ENCODE results near the gene BICDL1.
"Not testable (repeated sequence)": the region's sequence is repeated elsewhere in the genome, so short reads cannot be mapped to it uniquely, and the experiment has no call there.

Gene BICDL1

DNA sequence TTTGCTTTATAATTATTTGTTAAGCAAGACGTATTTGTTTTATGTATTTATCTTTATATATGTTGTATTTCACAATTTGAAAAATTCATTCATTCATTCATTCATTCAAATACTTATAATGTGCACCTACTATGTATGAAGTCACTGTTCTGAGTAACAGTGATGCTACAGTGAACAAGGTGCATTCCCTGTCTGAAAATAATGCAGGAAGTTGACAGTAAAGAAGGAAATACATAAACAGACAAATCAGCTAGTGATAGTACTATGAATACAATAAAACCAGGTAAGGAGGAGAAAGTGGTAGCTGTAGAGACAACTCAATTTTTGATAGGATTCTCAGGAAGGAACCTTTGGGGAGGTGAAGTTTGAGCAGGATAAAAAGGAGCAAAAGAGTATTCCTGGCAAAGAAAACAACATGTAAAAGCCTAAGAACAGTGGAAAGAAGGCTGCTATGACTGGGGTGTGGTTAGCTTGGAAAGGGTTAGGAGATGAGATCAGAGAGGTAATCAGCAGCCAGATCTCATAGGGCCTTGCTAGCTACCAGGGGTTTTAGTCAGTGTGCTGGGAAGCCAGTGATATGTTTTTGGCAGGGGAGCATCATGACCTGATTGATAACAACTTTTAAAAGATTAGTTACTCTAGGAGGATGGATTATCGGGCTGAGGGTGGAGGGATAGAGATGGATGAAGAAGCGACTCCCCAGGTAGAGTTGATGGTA lies 17.4 kb downstream of the BICDL1 start:
- DNase-seq, result peak; percentile 24

DNA sequence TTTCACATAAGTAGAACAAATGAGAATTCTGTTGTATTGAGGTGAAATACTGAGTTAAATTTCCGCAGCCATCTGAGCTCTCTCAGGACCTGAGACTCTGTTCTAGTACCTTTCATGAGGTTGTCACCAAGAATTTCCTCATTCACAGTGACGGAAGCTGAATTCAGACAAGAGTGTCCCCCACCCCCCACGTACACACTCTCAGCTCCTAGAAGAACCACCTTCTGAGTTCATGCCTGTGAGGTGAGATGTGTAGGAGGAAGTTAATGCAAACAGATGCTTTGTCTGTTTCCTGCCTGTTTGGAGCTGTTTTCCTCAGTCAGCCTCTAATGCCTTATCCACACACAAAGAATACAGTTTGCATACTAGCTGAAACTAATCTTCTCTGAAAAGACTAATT lies 18.2 kb downstream of the BICDL1 start:
- DNase-seq, result peak; percentile 82

DNA sequence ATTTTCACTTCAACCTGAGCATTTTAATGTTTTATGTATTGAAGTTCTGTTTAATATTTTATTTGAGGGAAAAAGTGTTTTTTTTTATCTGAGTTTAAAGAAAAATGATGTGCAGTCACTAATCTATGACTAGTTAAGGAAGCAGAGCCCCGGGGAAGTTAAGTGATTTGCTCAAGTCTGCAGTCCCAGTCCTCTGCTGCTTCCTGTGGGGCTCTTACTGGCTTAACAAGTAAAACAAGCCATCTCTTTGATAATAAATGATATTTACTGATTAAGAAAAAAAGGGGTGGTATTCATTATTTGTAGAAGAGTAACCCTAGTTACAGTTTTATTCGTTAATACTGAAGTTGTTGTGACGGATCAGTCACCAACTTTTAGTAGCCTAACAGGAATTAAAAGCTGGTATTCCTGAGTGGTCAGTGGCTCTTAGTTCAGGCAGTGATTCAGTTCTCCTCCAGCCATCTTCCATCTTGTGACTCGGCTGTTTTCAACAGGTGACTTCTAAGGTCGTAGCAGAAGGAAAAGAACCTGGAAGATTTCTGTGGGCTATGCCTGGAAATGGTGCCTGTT lies 21.7 kb downstream of the BICDL1 start:
- peak; percentile 65 for DNase-seq

DNA sequence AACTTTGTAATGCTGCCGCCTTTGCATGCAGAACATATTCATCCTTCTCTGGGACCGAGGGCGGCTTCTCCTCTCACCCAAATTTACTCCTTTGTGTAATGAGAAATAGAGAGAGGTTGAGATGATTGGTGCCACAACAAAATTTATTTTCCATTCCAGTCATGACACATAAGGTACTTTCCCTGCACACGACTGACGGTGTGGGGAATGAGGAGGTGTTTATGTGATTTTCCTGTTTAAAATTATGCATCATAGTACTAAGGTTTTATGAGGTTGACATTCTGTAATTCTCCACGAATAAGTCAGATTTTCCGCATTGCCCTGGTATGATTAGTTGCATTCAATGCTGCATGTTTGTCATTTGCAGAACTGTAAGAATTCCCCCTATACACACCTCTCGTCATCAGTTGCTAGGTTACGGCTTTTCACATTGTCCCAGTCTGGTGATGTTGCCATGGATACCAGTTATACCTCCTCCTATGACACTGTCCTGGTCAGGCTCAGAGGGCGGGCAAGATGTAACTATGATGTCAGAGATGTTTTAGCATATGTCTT lies 23.1 kb downstream of the BICDL1 start:
- DNase-seq, result peak; percentile 68

DNA sequence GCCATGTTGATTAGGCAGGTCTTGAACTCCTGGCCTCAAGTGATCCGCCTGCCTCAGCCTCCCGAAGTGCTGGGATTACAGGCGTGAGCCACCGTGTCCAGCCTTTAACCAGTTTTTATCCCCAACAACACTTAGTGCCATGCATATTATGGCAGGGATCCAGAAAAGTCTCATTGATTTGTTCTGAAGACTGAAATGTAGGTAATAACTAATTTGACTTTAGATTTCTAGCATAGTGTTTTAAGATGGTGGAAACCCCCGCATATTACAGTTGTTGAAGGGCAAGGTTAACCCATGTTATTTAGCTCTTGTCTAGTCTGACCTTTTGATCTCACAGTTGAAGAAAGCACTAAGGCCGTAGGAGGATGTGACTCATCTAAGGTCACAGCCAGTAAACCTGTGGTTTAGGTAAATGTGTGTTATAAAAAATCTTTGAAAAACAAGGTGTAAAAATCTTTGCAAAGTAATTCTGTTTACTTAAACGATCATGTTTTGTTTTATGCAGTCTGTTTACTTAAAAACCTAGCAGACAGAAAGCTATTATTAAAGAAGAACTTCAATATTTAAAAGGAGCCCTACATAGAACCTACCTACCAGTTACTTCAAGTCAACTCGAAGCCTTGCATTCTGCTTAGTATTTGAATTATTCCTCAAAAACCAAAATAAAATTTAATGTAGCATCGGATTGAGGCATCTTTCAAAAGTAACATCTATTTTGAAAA lies 24.8 kb downstream of the BICDL1 start:
- peak; percentile 58 for DNase-seq

DNA sequence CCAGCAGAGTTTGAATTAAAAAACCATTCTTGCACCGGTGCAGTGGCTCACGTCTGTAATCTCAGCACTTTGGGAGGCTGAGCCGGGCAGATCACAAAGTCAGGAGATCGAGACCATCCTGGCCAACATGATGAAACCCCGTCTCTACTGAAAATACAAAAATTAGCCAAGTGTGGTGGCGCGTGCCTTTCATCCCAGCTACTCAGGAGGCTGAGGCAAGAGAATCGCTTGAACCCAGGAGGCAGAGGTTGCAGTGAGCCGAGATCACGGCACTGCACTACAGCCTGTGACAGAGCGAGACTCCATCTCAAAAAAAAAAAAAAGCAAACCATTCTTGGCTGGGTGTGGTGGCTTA lies 25.3 kb downstream of the BICDL1 start:
- not testable (repeated sequence) for DNase-seq

DNA sequence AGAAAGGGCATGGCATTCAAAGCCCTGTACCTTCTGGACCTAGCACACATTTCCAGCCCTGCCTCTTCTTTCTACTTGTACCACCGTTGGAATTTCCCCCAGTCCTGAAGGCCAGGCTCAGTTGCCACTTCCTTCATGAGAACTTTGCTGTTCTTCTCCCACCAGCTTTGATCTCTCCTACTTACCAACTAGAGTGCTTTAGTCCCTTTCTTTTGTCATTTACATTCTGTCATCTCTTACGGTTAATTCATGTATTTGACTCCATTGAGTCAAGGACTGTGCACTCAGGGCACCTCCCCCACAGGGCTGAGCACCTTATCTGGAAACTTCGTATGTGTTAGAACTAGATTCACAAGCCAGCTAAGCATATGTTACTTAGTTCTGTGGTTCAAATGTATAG lies 26.3 kb downstream of the BICDL1 start:
- peak; percentile 65 for DNase-seq

DNA sequence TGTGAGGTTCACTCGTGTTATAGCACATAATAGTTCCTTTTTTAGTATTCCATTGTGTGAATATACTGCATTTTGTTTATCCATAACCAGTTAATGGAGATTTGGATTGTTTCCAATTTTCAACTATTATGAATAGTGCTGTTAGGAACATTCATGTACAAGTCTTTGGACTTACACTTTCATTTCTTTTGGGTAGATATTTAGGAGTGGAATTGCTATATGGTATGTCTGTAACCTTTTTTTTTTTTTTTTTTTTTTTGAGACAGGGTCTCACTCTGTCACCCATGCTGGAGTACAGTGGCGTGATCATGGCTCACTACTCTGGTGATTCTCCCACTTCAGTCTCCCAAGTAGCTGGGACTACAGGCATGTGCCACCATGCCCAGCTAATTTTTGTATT lies 27.2 kb downstream of the BICDL1 start:
- not testable (repeated sequence) for DNase-seq

DNA sequence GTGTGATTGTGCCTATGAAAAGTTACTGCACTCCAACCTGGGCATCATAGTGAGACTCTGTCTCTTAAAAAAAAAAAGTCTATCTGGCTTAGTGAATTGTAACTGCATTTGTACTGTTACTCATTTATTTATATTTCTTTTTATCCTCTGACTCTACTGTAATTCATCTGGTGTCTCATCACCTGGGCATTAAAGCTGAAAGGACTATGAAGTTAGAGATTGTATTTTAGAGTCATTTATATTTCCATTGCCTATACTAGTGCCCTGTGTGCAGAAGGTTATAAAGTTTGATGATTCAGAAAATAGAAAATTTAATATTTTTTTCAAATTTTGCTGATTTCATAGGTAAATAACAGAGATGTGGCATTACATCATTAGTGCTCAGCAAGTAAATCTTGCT lies 30.2 kb downstream of the BICDL1 start:
- DNase-seq, result no peak

DNA sequence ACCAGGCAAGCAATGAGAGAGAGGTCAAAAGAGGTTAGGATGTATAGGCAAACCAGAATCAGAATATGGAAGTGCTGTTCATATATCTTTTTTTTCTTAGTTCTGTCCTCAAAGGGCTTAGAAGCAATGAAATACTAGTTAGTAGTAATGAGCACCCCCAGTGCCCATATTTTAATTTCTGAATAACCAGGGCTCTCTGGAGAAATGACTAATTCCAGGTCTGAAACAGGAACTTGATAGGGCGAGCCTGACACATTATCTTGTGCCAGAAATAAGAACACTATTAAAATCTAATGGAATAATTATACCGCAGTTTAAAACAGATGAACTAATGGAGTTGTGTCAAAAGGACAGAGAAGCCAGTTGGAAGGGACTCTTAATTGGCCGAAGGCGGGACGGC lies 30.9 kb downstream of the BICDL1 start:
- DNase-seq, result no peak

DNA sequence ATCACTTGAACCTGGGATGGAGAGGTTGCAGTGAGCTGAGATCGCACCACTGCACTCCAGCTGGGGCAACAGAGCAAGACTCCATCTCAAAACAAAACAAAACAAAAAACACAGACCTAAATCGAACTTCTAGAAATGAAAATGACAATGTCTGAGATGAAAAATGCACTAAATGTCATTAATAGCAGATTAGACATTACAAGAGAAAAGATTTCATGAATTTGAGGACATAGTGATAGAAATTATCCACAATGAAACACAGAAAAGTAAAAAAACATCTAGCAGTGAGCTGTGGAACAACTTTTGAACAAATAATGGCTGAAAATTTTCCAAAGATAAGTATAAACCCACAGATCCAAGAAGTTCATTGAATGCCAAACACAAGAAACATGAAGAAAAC lies 35.2 kb downstream of the BICDL1 start:
- no peak for DNase-seq

DNA sequence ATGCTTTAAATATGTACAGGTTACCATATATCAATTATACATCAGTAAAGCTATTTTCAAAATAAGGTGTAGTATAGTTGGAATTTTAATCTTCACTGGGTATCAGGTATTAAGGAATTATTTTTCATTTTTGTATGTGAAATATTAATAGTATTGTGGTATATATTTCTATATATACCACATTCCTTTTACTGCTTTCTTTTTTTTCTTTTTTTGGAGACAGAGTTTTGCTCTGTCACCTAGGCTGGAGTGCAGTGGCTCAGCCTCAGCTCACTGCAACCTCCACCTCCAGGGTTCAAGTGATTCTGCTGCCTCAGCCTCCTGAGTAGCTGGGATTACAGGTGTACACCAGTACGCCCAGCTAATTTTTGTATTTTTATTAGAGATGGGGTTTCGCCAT lies 36.6 kb downstream of the BICDL1 start:
- no peak for DNase-seq

DNA sequence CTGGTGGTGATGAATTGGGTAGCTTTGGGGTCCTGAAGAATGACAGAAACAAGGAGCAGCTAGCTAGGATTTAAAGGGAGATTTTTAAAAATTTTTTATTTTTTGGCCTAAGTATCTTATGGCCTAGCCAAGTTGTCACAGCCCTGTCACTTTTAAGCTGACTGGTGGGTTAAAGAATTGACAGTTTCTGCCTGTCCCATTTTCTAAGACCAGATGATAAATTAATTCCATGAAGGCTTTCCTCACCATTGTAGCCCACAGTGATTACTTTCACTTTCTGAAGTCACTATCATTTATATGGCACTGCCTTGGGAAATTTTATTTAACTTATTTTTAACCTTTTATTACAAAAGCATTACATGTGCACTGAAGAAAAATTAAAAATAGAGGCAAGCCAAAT lies 43.2 kb downstream of the BICDL1 start:
- no peak for DNase-seq

DNA sequence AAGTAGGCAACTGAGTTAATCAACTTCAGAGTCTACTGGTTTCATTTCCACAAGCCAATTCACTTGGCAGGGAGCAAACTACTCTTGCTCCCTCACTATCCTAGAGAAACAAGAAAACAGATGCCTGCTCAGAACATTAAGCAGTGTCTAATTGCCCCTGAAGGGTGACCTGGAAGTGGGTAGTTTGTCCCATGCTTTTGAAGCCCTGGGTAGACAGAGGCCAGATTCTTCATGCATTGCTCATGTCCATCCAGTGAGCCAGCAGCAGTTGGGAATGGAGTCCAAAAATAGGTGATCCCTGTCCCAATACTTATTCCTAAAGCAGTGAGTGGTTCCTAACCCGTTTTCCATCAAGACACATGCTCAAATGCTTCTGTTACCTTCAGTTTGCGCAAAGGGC lies 48.8 kb downstream of the BICDL1 start:
- no peak for DNase-seq

DNA sequence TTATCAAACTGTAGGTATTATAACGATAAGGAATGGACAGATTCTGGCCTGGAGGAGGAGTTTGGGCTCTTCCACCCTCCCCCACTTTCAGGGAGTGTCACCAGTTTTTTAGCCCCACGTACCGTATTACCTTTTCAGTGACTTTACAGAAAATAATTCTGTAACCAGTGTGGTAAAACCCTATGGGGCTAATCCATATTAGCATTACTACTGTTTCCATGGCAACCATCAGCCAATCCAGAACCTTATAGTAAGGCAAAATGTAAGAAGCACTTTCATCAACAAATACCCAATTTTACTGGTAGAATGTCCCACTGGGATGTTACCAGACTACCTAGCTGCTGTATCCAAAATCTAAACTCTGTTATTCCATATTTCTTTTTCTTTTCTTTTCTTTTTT lies 50.7 kb downstream of the BICDL1 start:
- DNase-seq, result no peak

DNA sequence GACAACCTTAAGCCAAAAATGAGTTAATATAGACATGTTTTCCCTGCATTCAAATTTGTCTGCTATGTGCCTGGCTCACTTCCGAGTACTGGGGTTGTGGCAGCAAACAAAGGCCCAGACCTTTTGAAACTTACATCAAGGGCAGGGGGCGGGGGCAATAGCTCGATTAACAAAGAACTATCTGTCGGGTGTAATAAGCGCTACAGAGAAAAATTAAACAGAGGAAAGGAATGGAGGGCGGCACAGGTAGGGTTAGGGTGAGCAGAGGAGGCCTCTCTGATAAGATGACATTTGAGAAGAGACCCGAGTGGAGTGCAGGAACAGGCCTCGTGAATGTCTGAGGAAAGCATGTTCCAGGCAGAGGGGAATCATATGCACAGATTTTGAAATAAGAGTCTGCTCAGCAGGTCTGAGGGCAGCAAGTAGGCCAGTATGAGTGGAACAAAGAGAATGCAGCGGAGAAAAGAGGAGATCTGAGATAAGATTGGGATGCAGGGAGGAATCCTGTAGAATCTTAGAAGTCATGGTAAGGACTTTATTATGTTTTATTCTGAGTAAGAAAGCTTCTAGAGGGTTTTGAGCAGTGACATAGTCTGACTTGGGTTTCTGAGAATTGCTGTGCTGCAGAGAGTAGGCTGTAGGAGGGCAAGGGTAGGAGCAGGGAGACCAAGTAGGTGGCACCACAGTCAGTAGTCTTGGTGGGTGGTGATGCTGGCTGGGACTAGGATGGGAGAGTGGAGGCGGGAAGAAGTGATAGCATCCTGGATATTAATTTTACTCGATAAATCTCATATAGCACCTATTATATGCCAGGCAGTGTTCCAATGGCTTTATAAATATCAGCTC lies 52.6 kb downstream of the BICDL1 start:
- DNase-seq, result peak; percentile 68

DNA sequence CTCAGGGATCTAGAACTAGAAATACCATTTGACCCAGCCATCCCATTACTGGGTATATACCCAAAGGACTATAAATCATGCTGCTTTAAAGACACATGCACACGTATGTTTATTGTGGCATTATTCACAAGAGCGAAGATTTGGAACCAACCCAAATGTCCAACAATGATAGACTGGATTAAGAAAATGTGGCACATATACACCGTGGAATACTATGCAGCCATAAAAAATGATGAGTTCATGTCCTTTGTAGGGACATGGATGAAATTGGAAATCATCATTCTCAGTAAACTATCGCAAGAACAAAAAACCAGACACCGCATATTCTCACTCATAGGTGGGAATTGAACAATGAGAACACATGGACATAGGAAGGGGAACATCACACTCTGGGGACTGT lies 56.3 kb downstream of the BICDL1 start:
- not testable (repeated sequence) for DNase-seq

DNA sequence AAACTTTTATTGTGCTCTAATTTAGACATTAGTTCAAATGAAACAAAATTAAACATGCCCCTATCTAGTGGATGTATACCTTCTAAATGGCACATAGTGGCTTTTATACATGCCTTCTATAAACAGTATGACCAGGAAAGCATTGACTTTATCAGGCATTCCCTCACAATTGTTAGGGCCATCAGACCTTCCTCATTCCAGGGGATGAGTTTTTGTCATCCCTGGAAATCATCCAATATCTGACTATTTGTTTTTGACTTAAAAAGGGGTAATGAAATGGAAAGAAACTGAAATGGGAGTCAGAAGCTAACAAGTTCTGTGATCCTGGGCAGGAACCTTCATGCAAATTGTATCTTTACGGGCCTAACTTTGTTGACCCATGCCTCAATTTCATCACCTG lies 58.0 kb downstream of the BICDL1 start:
- DNase-seq, result no peak

DNA sequence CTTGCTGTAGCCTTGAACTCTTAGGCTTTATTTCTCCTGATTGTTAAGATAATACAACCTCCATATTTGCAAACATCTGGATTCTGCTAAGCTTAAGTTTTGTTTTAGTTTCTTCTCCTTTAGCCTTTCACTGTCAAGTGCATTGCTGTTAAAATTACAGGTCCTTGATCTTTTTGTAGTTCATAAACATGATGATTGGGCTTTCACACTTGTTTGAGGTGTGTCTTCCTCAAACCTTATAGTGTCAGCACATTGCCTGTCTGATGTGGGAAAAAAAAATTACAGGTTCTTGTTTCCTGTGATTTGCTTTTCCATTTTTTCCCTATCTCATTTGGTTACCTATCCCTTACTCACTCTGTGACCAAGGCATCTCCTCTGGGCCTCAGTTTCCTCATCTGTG lies 59.2 kb downstream of the BICDL1 start:
- no peak for DNase-seq

DNA sequence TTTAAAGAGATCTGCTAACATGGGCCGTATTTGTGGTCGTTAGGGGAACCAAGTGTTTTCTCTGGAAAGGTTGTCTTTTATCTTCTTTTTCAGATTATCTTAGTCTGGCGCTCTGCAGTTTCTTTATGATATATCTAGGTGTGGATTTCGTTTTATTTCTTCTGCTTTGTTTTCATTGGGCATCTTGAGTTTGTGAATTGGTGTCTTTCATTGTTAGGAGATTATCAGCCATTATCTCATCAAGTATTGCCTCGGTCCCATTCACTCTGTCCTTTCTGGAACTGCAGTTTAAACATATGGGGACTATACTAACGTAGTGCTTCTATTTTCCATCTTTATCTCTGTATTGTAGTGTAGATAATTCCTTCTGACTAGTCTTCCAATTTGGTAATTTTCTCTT lies 60.4 kb downstream of the BICDL1 start:
- no peak for DNase-seq

DNA sequence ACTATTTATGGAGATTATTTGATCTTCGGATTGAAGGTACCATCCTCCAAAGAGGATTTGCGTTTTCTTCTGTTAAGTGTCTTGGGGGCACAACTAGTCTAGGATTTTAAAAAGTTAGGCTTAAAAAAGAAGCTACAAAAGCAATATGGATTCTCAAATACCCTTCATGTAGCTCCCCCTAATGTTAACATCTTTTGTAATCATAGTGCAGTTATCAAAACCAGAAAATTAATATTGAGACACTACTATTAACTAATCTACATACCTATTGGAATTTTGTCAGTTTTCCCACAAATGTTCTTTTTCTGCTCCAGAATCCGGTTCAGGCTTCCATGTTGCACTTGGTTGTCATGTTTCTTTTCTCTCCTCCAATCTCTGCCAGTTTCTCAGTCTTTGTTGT lies 62.5 kb downstream of the BICDL1 start:
- no peak for DNase-seq

DNA sequence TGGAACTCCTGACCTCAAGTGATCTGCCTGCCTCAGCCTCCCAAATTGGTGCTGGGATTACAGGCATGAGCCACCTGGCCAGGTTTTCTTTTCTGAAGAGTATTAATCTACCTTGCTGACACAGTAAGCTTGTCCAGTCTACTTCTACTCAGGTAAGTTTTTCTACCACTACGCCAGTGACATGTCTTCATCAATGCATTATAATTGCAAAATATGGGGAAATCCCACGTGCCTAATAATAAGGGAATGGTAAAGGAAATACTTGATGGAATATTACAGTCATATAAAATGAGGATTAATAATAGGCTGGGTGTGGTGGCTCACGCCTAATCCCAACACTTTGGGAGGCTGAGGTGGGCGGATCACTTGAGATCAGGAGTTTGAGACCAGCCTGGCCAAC lies 65.3 kb downstream of the BICDL1 start:
- no peak for DNase-seq
